Stomach (tissue), 9 donors: ENCODE measurements around the gene DLEU7. TPM values are rescaled to one million over a fixed set of nuclear protein-coding genes. Genes with fewer than 3 reads are reported as not detected.

ENCODE experiments used
- DNase-seq, 2 donors: peaks; one replicate each; pipeline versions ENCODE4 v3.0.0 to v3.0.0-alpha.2; 2013 to 2019
- H3K27ac ChIP-seq, 5 donors: fragments of 200-600 bp in 4 of 5; sonication (generic) in 4 of 5; one replicate each; pipeline ENCODE4 v1.5.1; 2013 to 2019; ENCODE audit warnings: mild to moderate bottlenecking in 1 of 5, moderate library complexity in 1 of 5
- H3K27me3 ChIP-seq, 3 donors: fragments of 200-600 bp; sonication (generic); one replicate each; pipeline ENCODE4 v1.5.1; 2017 to 2019; ENCODE audit warnings: mixed run types in 1 of 3
- H3K36me3 ChIP-seq, 4 donors: fragments of 200-600 bp; sonication (generic); 1 replicate in 3 of 4; 2 replicates in 1 of 4; pipeline ENCODE4 v1.5.1; 2016 to 2019
- H3K4me1 ChIP-seq, 4 donors: fragments of 200-600 bp; sonication (generic); one replicate each; pipeline ENCODE4 v1.5.1; 2016 to 2019
- H3K4me3 ChIP-seq, 4 donors: fragments of 200-600 bp; sonication (generic) in 3 of 4; one replicate each; pipeline ENCODE4 v1.5.1; 2016 to 2019; ENCODE audit warnings: mild to moderate bottlenecking in 1 of 4
- H3K9me3 ChIP-seq, 4 donors: fragments of 200-600 bp; sonication (generic); one replicate each; pipeline ENCODE4 v1.5.1; 2016 to 2019
- EP300 ChIP-seq: sonication (generic); formaldehyde crosslinking; IDR thresholded peaks from one replicate; pipeline ENCODE4 v1.6.1; 2017; ENCODE audit warnings: antibody characterized with exemption
- POLR2A ChIP-seq, 4 donors: fragments of 450-650 bp; IDR thresholded peaks; one replicate each; pipeline ENCODE4 v1.6.1; 2016; ENCODE audit warnings: antibody characterized with exemption in 4 of 4, control low read depth in 2 of 4, mild to moderate bottlenecking in 1 of 4, moderate library complexity in 1 of 4
- POLR2AphosphoS5 ChIP-seq, 3 donors: sonication (generic); formaldehyde crosslinking; IDR thresholded peaks; one replicate each; pipeline ENCODE4 v1.6.1; 2016; ENCODE audit warnings: antibody characterized with exemption in 3 of 3
- WGBS, 5 donors: extraction: QIAGEN DNeasy Blood & Tissue Kit in 3 of 5; methylation state at CpG; one replicate each; pipeline versions ENCODE4 v1.1.5 to v1.1.7; 2013 to 2018; 5-methylcytosine and 5-hydroxymethylcytosine counted together
- intact Hi-C: fragments of 100-400 bp; cut with DNase I; formaldehyde crosslinking; loops from one replicate; pipeline ENCODE4 v1.15.1; 2023; ENCODE audit warnings: low total_unique reads
- polyA plus RNA-seq, 3 donors: library from polyadenylated mRNA; stranded (reverse); fragments of 200-250 nt; gene quantifications; one replicate each; pipeline ENCODE4 v1.2.3, GENCODE V29; 2013
- total RNA-seq, 5 donors: library from RNA; depleted of rRNA; stranded (reverse); fragments of >200 nt; gene quantifications; one replicate each; pipeline versions ENCODE4 v1.1.0 to v1.2.3, GENCODE V29; 2014 to 2016
- TF ChIP-seq, protein P1 (sequence below), 7 experiments: fragments of 450-650 bp in 4 of 7; fragments of 200-600 bp in 3 of 7; sonication (generic) in 3 of 7; IDR thresholded peaks; one replicate each; pipeline ENCODE4 v1.5.1; 2016 to 2019; ENCODE audit warnings: antibody characterized with exemption in 7 of 7, control low read depth in 2 of 7, mild to moderate bottlenecking in 1 of 7
- donor health status: healthy with polysubstance abuse.
- donor health status: Bipolar disorder and iron deficiency.
- donor health status: healthy.

DLEU7 gene
- total and polyA plus RNA-seq, 8 donors: 0.05 TPM; not detected in 7

DNA sequence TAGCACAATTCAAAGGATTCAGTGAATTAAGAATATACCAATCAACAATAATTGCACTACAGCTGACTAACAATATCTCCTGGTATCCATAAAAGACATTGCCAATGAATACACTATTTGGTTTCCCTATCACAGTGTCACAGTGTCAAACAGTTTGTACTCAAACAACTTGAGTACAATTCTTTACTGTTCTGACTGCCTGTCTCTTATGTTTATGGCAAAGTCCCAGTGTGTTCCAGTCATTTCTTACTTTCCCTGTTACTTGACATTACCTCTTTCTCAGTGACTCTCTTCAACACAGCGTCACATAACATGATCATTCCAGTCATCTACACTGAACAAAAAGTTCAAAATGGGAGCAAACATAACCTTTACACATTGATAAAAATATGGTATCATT lies 44.9 kb upstream of the DLEU7 start:
- TF ChIP-seq POLR2A (IDR thresholded peaks at IDR 0.05): no peak
- TF ChIP-seq, protein P1, sequence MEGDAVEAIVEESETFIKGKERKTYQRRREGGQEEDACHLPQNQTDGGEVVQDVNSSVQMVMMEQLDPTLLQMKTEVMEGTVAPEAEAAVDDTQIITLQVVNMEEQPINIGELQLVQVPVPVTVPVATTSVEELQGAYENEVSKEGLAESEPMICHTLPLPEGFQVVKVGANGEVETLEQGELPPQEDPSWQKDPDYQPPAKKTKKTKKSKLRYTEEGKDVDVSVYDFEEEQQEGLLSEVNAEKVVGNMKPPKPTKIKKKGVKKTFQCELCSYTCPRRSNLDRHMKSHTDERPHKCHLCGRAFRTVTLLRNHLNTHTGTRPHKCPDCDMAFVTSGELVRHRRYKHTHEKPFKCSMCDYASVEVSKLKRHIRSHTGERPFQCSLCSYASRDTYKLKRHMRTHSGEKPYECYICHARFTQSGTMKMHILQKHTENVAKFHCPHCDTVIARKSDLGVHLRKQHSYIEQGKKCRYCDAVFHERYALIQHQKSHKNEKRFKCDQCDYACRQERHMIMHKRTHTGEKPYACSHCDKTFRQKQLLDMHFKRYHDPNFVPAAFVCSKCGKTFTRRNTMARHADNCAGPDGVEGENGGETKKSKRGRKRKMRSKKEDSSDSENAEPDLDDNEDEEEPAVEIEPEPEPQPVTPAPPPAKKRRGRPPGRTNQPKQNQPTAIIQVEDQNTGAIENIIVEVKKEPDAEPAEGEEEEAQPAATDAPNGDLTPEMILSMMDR (IDR thresholded peaks at IDR 0.05): no peak
- TF ChIP-seq POLR2AphosphoS5 (IDR thresholded peaks at IDR 0.05): no peak
- TF ChIP-seq EP300: no peak
- no peak overlapping the region for H3K27ac ChIP-seq
- WGBS, 5 donors: 7 to 81% (median 47%) methylated on average over 1 of the region's 1 CpG
- DNase-seq: no peak
- intact Hi-C loops: no loop called here
- H3K9me3 ChIP-seq: no peaks in the 10 kb centered on the region
- H3K4me3 ChIP-seq: no peak overlapping the region
- no peaks in the 10 kb centered on the region for H3K27me3 ChIP-seq
- H3K36me3 ChIP-seq: no peaks in the 10 kb centered on the region
- H3K4me1 ChIP-seq: peaks cover 0 to 5% (median 0%) of the 10 kb centered on the region in 4 donors

DNA sequence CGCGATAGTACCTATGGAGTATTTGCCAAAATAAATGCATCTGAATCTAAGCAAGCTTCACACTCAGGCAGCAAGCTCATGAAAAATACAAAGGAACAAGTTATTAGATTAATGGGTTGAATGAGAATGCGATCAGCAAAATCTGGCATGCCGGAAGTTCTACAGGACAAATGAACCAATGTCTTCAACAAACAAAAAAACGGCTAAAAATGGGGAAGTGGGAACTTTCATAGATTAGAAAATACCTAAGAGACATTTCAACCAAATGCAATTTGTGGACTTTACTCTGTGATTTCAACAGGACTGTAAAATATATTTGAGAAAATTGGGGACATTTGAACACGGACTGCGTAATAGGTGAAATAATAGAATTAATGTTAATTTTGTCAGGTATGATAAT lies 43.7 kb upstream of the DLEU7 start:
- Histone ChIP-seq H3K4me3 (no peak overlapping the region), H3K36me3 (no peaks in the 10 kb centered on the region), H3K27me3 (no peaks in the 10 kb centered on the region), H3K9me3 (no peaks in the 10 kb centered on the region), H3K27ac (no peak overlapping the region), H3K4me1 (no peaks in the 10 kb centered on the region)
- TF ChIP-seq, protein P1 (IDR thresholded peaks at IDR 0.05): no peak
- TF ChIP-seq EP300 (no peak), POLR2AphosphoS5 (IDR thresholded peaks at IDR 0.05) (no peak), POLR2A (IDR thresholded peaks at IDR 0.05) (no peak)
- intact Hi-C loops: no loop called here
- DNase-seq: no peak
- 83 to 94% (median 91%) methylated on average over 7 of the region's 7 CpGs for WGBS, 5 donors

DNA sequence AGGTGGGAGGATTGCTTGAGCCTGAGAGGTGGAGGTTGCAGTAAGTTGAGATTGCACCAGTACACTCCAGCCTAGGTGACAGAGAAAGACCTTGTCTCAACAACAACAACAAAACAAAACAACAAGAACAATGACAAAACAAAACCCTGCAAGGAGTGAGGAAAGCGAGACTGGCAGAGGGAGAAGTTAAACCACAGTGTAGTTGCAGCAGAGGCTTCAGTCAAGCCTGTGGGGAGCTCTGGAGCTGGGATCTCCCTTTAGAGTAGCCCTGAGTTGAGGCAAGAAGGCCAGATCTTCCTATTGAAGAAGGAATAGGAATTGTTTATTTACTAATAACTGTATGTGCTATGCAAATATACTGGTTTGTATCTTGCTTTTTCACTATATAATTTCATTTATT lies 40.8 kb upstream of the DLEU7 start:
- TF ChIP-seq, protein P1 (IDR thresholded peaks at IDR 0.05): no peak
- TF ChIP-seq POLR2AphosphoS5 (IDR thresholded peaks at IDR 0.05) (no peak), EP300 (no peak), POLR2A (IDR thresholded peaks at IDR 0.05) (no peak)
- Histone ChIP-seq H3K4me3 (no peak overlapping the region), H3K9me3 (no peaks in the 10 kb centered on the region), H3K27me3 (no peaks in the 10 kb centered on the region), H3K4me1 (no peaks in the 10 kb centered on the region), H3K27ac (no peak overlapping the region), H3K36me3 (no peaks in the 10 kb centered on the region)
- WGBS, 5 donors: 76 to 93% (median 83%) methylated on average over 1 of the region's 1 CpG
- no peak for DNase-seq
- intact Hi-C loops: no loop called here

DNA sequence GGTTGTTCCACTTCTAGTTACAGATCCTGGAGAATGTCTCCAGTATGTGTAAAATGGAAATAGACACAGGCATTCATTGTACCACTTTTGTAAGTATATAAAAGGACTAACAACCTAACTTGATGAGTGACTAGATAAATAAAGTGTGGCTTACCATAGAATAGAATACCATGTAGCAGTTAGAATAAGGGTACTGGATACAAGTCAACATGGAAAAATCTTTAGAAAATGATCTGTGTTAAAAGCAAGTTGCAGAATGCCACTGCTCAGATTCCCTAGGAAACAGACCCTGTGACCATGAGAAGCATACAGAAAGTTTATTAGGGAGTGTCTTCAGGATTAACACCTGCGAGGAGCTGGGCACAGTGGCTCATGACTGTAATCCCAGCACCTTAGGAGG lies 40.2 kb upstream of the DLEU7 start:
- intact Hi-C loops: no loop called here
- WGBS, 5 donors: 72 to 89% (median 77%) methylated on average over 1 of the region's 1 CpG
- Histone ChIP-seq H3K4me1 (no peaks in the 10 kb centered on the region), H3K27me3 (no peaks in the 10 kb centered on the region), H3K27ac (no peak overlapping the region), H3K36me3 (no peaks in the 10 kb centered on the region), H3K4me3 (no peak overlapping the region), H3K9me3 (no peaks in the 10 kb centered on the region)
- DNase-seq: no peak
- no peak for TF ChIP-seq POLR2A (IDR thresholded peaks at IDR 0.05)
- no peak for TF ChIP-seq POLR2AphosphoS5 (IDR thresholded peaks at IDR 0.05)
- TF ChIP-seq, protein P1 (IDR thresholded peaks at IDR 0.05): no peak
- TF ChIP-seq EP300: no peak
